GM12872 (cell line): Measurements from ENCODE around the gene ELMO1.

Experiments
- CTCF ChIP-seq: IDR thresholded peaks from 3 replicates; pipeline ENCODE4 v1.5.1; 2011; ENCODE audit warnings: low read depth, mild to moderate bottlenecking, low read length, moderate library complexity; ENCODE audit not compliant: insufficient read depth

ELMO1 gene

GRCh38 chr7:37061849-37062559 lies 386.7 kb downstream of the ELMO1 start:
- TF ChIP-seq CTCF, result no peak

GRCh38 chr7:37056234-37056912 lies 392.3 kb downstream of the ELMO1 start:
- no peak for TF ChIP-seq CTCF

GRCh38 chr7:37054624-37055241 lies 393.9 kb downstream of the ELMO1 start:
- TF ChIP-seq CTCF, result no peak

- no peak for TF ChIP-seq CTCF
Observed at GRCh38 chr7:37052705-37053104, 396.0 kb downstream of the ELMO1 start.

- no peak for TF ChIP-seq CTCF
Observed at GRCh38 chr7:37050801-37051200, 397.9 kb downstream of the ELMO1 start.

- TF ChIP-seq CTCF, result no peak
Observed at GRCh38 chr7:37048674-37049073, 400.0 kb downstream of the ELMO1 start.

GRCh38 chr7:37047260-37047659 lies 401.4 kb downstream of the ELMO1 start:
- no peak for TF ChIP-seq CTCF
